Vagina (tissue), 2 donors: ENCODE data around the gene TKTL1.

ENCODE experiments used
- POLR2A ChIP-seq, 2 donors: fragments of 450-650 bp; IDR thresholded peaks; one replicate each; pipeline ENCODE4 v1.6.1; 2017; ENCODE audit warnings: antibody characterized with exemption in 2 of 2, mild to moderate bottlenecking in 2 of 2, moderate library complexity in 2 of 2
- TF ChIP-seq, protein P1 (sequence below), 3 experiments: fragments of 450-650 bp in 2 of 3; fragments of 200-600 bp in 1 of 3; sonication (generic) in 1 of 3; IDR thresholded peaks; one replicate each; pipeline ENCODE4 v1.5.1; 2017 to 2019; ENCODE audit warnings: antibody characterized with exemption in 3 of 3, mild to moderate bottlenecking in 2 of 3, moderate library complexity in 2 of 3

DNA sequence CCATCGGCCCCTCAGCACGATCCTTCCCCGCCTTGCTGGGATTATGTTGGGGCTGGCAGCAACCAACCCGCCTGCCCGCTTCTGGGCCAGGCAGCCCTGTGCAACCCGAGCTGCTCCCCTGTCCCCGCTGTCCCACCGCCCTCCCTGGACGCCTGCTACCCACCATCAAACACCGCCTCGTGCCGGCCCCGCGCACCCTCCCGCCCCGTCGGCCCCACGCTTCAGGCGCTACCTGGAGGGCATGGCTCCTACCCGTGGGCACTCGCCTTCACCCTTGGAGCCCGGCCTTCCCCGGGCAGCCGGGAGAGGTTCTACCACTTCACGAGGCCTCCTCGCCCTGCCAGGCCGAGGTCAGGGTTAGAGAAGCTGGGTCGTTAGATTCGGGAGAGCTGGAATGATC is 37.0 kb downstream of the TKTL1 start:
- TF ChIP-seq, protein P1, sequence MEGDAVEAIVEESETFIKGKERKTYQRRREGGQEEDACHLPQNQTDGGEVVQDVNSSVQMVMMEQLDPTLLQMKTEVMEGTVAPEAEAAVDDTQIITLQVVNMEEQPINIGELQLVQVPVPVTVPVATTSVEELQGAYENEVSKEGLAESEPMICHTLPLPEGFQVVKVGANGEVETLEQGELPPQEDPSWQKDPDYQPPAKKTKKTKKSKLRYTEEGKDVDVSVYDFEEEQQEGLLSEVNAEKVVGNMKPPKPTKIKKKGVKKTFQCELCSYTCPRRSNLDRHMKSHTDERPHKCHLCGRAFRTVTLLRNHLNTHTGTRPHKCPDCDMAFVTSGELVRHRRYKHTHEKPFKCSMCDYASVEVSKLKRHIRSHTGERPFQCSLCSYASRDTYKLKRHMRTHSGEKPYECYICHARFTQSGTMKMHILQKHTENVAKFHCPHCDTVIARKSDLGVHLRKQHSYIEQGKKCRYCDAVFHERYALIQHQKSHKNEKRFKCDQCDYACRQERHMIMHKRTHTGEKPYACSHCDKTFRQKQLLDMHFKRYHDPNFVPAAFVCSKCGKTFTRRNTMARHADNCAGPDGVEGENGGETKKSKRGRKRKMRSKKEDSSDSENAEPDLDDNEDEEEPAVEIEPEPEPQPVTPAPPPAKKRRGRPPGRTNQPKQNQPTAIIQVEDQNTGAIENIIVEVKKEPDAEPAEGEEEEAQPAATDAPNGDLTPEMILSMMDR (IDR thresholded peaks at IDR 0.05) = no peak
- no peak for TF ChIP-seq POLR2A (IDR thresholded peaks at IDR 0.05)
